Measurements from ENCODE around the gene GTPBP2.

DNA sequence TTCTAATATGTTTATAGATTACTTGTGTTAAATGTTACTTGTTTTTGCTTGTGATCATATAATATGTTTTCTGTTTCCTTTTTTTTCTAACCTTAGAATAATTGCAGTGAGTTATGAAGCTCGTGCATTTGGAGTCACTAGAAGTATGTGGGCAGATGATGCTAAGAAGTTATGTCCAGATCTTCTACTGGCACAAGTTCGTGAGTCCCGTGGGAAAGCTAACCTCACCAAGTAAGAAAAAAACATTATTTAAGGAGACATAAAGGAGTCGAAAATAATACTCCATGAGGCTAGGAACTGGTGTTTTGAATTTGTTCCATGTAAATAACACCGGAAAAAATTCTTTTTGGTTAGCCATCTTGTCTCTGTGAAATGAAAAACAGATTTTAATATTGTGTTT is 46.2 kb downstream of the GTPBP2 start:
- TF ChIP-seq, protein P1, sequence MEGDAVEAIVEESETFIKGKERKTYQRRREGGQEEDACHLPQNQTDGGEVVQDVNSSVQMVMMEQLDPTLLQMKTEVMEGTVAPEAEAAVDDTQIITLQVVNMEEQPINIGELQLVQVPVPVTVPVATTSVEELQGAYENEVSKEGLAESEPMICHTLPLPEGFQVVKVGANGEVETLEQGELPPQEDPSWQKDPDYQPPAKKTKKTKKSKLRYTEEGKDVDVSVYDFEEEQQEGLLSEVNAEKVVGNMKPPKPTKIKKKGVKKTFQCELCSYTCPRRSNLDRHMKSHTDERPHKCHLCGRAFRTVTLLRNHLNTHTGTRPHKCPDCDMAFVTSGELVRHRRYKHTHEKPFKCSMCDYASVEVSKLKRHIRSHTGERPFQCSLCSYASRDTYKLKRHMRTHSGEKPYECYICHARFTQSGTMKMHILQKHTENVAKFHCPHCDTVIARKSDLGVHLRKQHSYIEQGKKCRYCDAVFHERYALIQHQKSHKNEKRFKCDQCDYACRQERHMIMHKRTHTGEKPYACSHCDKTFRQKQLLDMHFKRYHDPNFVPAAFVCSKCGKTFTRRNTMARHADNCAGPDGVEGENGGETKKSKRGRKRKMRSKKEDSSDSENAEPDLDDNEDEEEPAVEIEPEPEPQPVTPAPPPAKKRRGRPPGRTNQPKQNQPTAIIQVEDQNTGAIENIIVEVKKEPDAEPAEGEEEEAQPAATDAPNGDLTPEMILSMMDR (IDR thresholded peaks at IDR 0.05): no peak
- no peak for TF ChIP-seq EZH2 (IDR thresholded peaks at IDR 0.05; ENCODE audit: borderline replicate concordance, insufficient read depth, low read depth, low read length, poor library complexity, severe bottlenecking)
